Ovary (tissue), 9 donors: ENCODE results near the gene FAM170B. TPM values are rescaled to one million over a fixed set of nuclear protein-coding genes. Genes with fewer than 3 reads are reported as not detected.

ENCODE experiments used
- DNase-seq, 5 donors: peaks; one replicate each; pipeline ENCODE4 v3.0.0-alpha.2; 2019 to 2020
- H3K27ac ChIP-seq, 2 donors: fragments of 200-600 bp; one replicate each; pipeline versions ENCODE4 v1.5.1 to v1.8.0; 2019 to 2022
- H3K27me3 ChIP-seq: fragments of 200-600 bp; one replicate; pipeline ENCODE4 v1.8.0; 2022
- H3K36me3 ChIP-seq: fragments of 200-600 bp; sonication (generic); one replicate; pipeline ENCODE4 v1.5.1; 2019
- H3K4me1 ChIP-seq: one replicate; pipeline ENCODE4 v1.8.1; 2013; ENCODE audit warnings: mild to moderate bottlenecking, moderate library complexity; ENCODE audit not compliant: insufficient read depth
- H3K4me3 ChIP-seq: fragments of 200-600 bp; sonication (generic); one replicate; pipeline ENCODE4 v1.5.1; 2017
- H3K9me3 ChIP-seq, 2 donors: fragments of 200-600 bp in 1 of 2; sonication (generic) in 1 of 2; one replicate each; pipeline versions ENCODE4 v1.5.1 to v1.8.1; 2013 to 2019; ENCODE audit warnings: mild to moderate bottlenecking in 1 of 2, moderate library complexity in 1 of 2
- CTCF ChIP-seq, 3 donors: fragments of 450-650 bp in 2 of 3; fragments of 200-600 bp in 1 of 3; IDR thresholded peaks; one replicate each; pipeline versions ENCODE4 v1.5.1 to v1.8.0; 2016 to 2022; ENCODE audit warnings: antibody characterized with exemption in 3 of 3, mild to moderate bottlenecking in 1 of 3
- EP300 ChIP-seq: sonication (generic); formaldehyde crosslinking; IDR thresholded peaks from one replicate; pipeline ENCODE4 v1.6.1; 2017; ENCODE audit warnings: antibody characterized with exemption
- POLR2A ChIP-seq: fragments of 450-650 bp; IDR thresholded peaks from one replicate; pipeline ENCODE4 v1.6.1; 2017; ENCODE audit warnings: antibody characterized with exemption, mild to moderate bottlenecking, moderate library complexity
- WGBS, 3 donors: extraction: QIAGEN DNeasy Blood & Tissue Kit in 1 of 3; methylation state at CpG; one replicate each; pipeline versions ENCODE4 v1.1.5 to v1.1.7; 2013 to 2017; 5-methylcytosine and 5-hydroxymethylcytosine counted together
- intact Hi-C, 4 donors: fragments of 100-400 bp; cut with DNase I; formaldehyde crosslinking; loops; one replicate each; pipeline versions ENCODE4 v1.11.0 to v1.15.1; 2022 to 2023
- polyA plus RNA-seq, 2 donors: library from polyadenylated mRNA; stranded (reverse); fragments of 200-250 nt in 1 of 2; fragments of 350-450 nt in 1 of 2; fragmentation: Illumina TruSeq in 1 of 2; extraction: RNeasy Lipid Tissue Mini Kit (QIAGEN cat#74804) in 1 of 2; gene quantifications; one replicate each; pipeline ENCODE4 v1.2.3, GENCODE V29; 2013 to 2014
- total RNA-seq, 7 donors: library from RNA; depleted of rRNA in 2 of 7; stranded (reverse); fragments of >200 nt in 2 of 7; fragmentation: NEBNext Ultra II Directional in 3 of 7; extraction: Animal tissue kit (Norgen Biotek cat#: 25700) in 3 of 7; gene quantifications; one replicate each; pipeline versions ENCODE4 v1.1.0 to v1.2.4, GENCODE V29; 2016 to 2023
- donor health status: DM: no; HTN: no; CAD: no; lungs with moderate emphysema.
- donor health status: DM: no; HTN: no; CAD: no.
- donor health status: Bipolar disorder and iron deficiency.
- donor health status: DM: yes; HTN: yes; CAD: no.
- donor health status: DM: no; HTN: no; CAD: no.
- donor health status: DM: yes; HTN: yes; CAD: no.

The FAM170B gene
- total and polyA plus RNA-seq, 9 donors: not detected

GRCh38 chr10:49131507-49132361, 2.1 kb downstream of the FAM170B start:
- Histone ChIP-seq H3K4me1 (peaks cover 7% of the 10 kb centered on the region), H3K27me3 (no peaks in the 10 kb centered on the region), H3K9me3 (no peaks in the 10 kb centered on the region), H3K4me3 (no peak overlapping the region), H3K27ac (no peak overlapping the region), H3K36me3 (no peaks in the 10 kb centered on the region)
- intact Hi-C loops: no loop called here
- TF ChIP-seq EP300: no peak
- no peak for TF ChIP-seq POLR2A
- TF ChIP-seq CTCF (IDR thresholded peaks at IDR 0.05): no peak
- 63 to 73% (median 68%) methylated on average over 25 to 37 of the region's 37 CpGs for WGBS, 3 donors
- peak in 3 of 5 donors; percentile 40 to 53 (median 52) for DNase-seq

- DNase-seq: no peak
- Histone ChIP-seq H3K36me3 (no peaks in the 10 kb centered on the region), H3K9me3 (no peaks in the 10 kb centered on the region), H3K4me3 (no peak overlapping the region), H3K27ac (no peak overlapping the region), H3K27me3 (no peaks in the 10 kb centered on the region), H3K4me1 (peaks cover 5% of the 10 kb centered on the region)
- 93 to 99% (median 98%) methylated on average over 1 of the region's 1 CpG for WGBS, 3 donors
- intact Hi-C loops: no loop called here
- TF ChIP-seq POLR2A (no peak), CTCF (IDR thresholded peaks at IDR 0.05) (no peak), EP300 (no peak)
Observed at GRCh38 chr10:49129376-49129775, 4.4 kb downstream of the FAM170B start.

- intact Hi-C loops: no loop called here
- WGBS, 3 donors: 66 to 75% (median 74%) methylated on average over 4 of the region's 4 CpGs
- no peaks in the 10 kb centered on the region for H3K9me3 ChIP-seq
Observed at GRCh38 chr10:49128854-49129253, 5.0 kb downstream of the FAM170B start.

More at GRCh38 chr10:49128854-49129253, 5.0 kb downstream of the FAM170B start:
- Histone ChIP-seq H3K27me3 (no peaks in the 10 kb centered on the region), H3K36me3 (no peaks in the 10 kb centered on the region), H3K27ac (no peak overlapping the region), H3K4me3 (no peak overlapping the region), H3K4me1 (peaks cover 5% of the 10 kb centered on the region)
- TF ChIP-seq POLR2A: no peak
- no peak for TF ChIP-seq CTCF (IDR thresholded peaks at IDR 0.05)
- TF ChIP-seq EP300: no peak
- no peak for DNase-seq
